PC-3 (cell line): ENCODE data around the gene ISL1. TPM values are rescaled to one million over a fixed set of nuclear protein-coding genes. Genes with fewer than 3 reads are reported as not detected.

Source experiments
- ATAC-seq: fragments of 200-7000 bp; cut with Tn5 transposase; 2 replicates; pipeline ENCODE4 v1.9.1; 2020; ENCODE audit warnings: mild to moderate bottlenecking, moderate library complexity
- BruUV-seq: library from RNA; stranded (reverse); fragments of 400-500 nt; replicated peaks from 2 replicates; lab custom pipeline; 2021; lab: Mats Ljungman, UMichigan
- CTCF ChIA-PET: fragments of 300-600 bp; sonication (Branson Sonifier 250); formaldehyde crosslinking; loops from one replicate; lab custom pipeline; 2022; ENCODE audit warnings: antibody characterized with exemption; lab: Charles Lee
- POLR2A ChIA-PET: fragments of 300-600 bp; sonication (Branson Sonifier 250); formaldehyde crosslinking; loops from one replicate; lab custom pipeline; 2022; ENCODE audit warnings: antibody characterized with exemption; ENCODE audit not compliant: unreplicated experiment; lab: Charles Lee
- DNase-seq: peaks from one replicate; pipeline ENCODE4 v3.0.0-alpha.2; 2015
- H2AFZ ChIP-seq: fragments of 300-600 bp; sonication (generic); 2 replicates; pipeline ENCODE4 v1.6.0; 2016; ENCODE audit warnings: antibody characterized with exemption, low read length
- H3F3A ChIP-seq: fragments of 300-600 bp; sonication (generic); one replicate; pipeline ENCODE4 v1.6.0; 2017; ENCODE audit warnings: antibody characterized with exemption, low read length, control low read depth, mild to moderate bottlenecking; ENCODE audit not compliant: unreplicated experiment
- H3K27ac ChIP-seq: fragments of 300-600 bp; sonication (generic); 2 replicates; pipeline ENCODE4 v1.5.1; 2016; ENCODE audit warnings: mild to moderate bottlenecking, low read length
- H3K27me3 ChIP-seq: fragments of 300-600 bp; sonication (generic); 2 replicates; pipeline ENCODE4 v1.6.1; 2016; ENCODE audit warnings: low read length, mixed read lengths
- H3K36me3 ChIP-seq: fragments of 300-600 bp; sonication (generic); 2 replicates; pipeline ENCODE4 v1.6.1; 2016; ENCODE audit warnings: low read depth, mixed run types, low read length, mixed read lengths
- H3K4me1 ChIP-seq: fragments of 300-600 bp; sonication (generic); 2 replicates; pipeline ENCODE4 v1.5.1; 2016; ENCODE audit warnings: low read length; ENCODE audit not compliant: insufficient read depth
- H3K4me2 ChIP-seq: fragments of 300-600 bp; sonication (generic); 2 replicates; pipeline ENCODE4 v1.6.0; 2016; ENCODE audit warnings: low read length
- H3K4me3 ChIP-seq: fragments of 300-600 bp; sonication (generic); 2 replicates; pipeline ENCODE4 v1.5.1; 2016; ENCODE audit warnings: mild to moderate bottlenecking, low read length, mixed read lengths
- H3K79me2 ChIP-seq: fragments of 300-600 bp; sonication (generic); 2 replicates; pipeline ENCODE4 v1.6.1; 2017; ENCODE audit warnings: low read length, mixed read lengths
- H3K9ac ChIP-seq: fragments of 300-600 bp; sonication (generic); 2 replicates; pipeline ENCODE4 v1.6.0; 2016; ENCODE audit warnings: mild to moderate bottlenecking, low read length
- H3K9me2 ChIP-seq: fragments of 300-600 bp; sonication (generic); replicated peaks from 2 replicates; pipeline ENCODE4 v1.6.1; 2016; ENCODE audit warnings: mixed run types, low read length, mixed read lengths
- H3K9me3 ChIP-seq: fragments of 300-600 bp; sonication (generic); 2 replicates; pipeline ENCODE4 v1.6.1; 2016; ENCODE audit warnings: low read length, mixed read lengths
- H4K20me1 ChIP-seq: fragments of 300-600 bp; sonication (generic); 2 replicates; pipeline ENCODE4 v1.6.1; 2016; ENCODE audit warnings: low read length, mixed read lengths
- EZH2 ChIP-seq: fragments of 300-600 bp; sonication (generic); IDR thresholded peaks from one replicate; pipeline ENCODE4 v1.6.1; 2017; ENCODE audit warnings: antibody characterized with exemption, mild to moderate bottlenecking, low read length; ENCODE audit not compliant: unreplicated experiment
- EZH2phosphoT487 ChIP-seq: fragments of 300-600 bp; sonication (generic); IDR thresholded peaks from 2 replicates; pipeline ENCODE4 v1.6.1; 2018; ENCODE audit warnings: mild to moderate bottlenecking, antibody characterized with exemption, low read length, borderline replicate concordance
- intact Hi-C: fragments of 100-400 bp; cut with micrococcal nuclease; formaldehyde crosslinking; loops from 2 replicates; pipeline ENCODE4 v1.9.0; 2023
- total RNA-seq: library from RNA; depleted of rRNA; stranded (reverse); fragments of >200 nt; gene quantifications from 2 replicates; pipeline ENCODE4 v1.2.3, GENCODE V29; 2014
- TF ChIP-seq, protein P1 (sequence below): fragments of 300-600 bp; sonication (generic); conservative IDR thresholded peaks from 2 replicates; pipeline ENCODE4 v1.5.1; 2017; ENCODE audit warnings: antibody characterized with exemption, low read depth, mild to moderate bottlenecking, low read length

ISL1 gene
- total RNA-seq, 1 experiment from 2014 or later = 1.5 TPM

GRCh38 chr5:51386916-51387883 is 4.0 kb downstream of the ISL1 start:
- ChIA-PET CTCF (no interaction called here), POLR2A (interaction anchor here (0.7 kb wide), 1 partner anchor 676 kb away, joined by 7 read pairs; no protein-coding TSS in a partner anchor)
- H3F3A ChIP-seq = no peaks in the 10 kb centered on the region
- TF ChIP-seq EZH2 (no peak), EZH2phosphoT487 (no peak)
- TF ChIP-seq, protein P1, sequence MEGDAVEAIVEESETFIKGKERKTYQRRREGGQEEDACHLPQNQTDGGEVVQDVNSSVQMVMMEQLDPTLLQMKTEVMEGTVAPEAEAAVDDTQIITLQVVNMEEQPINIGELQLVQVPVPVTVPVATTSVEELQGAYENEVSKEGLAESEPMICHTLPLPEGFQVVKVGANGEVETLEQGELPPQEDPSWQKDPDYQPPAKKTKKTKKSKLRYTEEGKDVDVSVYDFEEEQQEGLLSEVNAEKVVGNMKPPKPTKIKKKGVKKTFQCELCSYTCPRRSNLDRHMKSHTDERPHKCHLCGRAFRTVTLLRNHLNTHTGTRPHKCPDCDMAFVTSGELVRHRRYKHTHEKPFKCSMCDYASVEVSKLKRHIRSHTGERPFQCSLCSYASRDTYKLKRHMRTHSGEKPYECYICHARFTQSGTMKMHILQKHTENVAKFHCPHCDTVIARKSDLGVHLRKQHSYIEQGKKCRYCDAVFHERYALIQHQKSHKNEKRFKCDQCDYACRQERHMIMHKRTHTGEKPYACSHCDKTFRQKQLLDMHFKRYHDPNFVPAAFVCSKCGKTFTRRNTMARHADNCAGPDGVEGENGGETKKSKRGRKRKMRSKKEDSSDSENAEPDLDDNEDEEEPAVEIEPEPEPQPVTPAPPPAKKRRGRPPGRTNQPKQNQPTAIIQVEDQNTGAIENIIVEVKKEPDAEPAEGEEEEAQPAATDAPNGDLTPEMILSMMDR = no peak
- H3K36me3 ChIP-seq = no peaks in the 10 kb centered on the region
- peaks cover 20% of the 10 kb centered on the region for H3K4me1 ChIP-seq
- peak; percentile 15 for ATAC-seq
- peak overlapping the region; percentile 33; the same call in 1 of the 2 replicates for H3K9ac ChIP-seq
- peak overlapping the region; percentile 74 for H2AFZ ChIP-seq
- no peaks in the 10 kb centered on the region for H4K20me1 ChIP-seq
- no peak for DNase-seq
- H3K4me2 ChIP-seq = peak overlapping the region; percentile 98
- H3K9me3 ChIP-seq = no peaks in the 10 kb centered on the region
- no TSS peak for BruUV-seq
- peak overlapping the region; percentile 86 for H3K4me3 ChIP-seq
- intact Hi-C loops = loop anchor here (10.0 kb wide), 3 partner anchors 108 to 458 kb away; no protein-coding TSS in a partner anchor
- no peaks in the 10 kb centered on the region for H3K27me3 ChIP-seq
- H3K79me2 ChIP-seq = peaks cover 28% of the 10 kb centered on the region
- 0 out of 2 replicates have a peak overlapping the region, but pooled peaks have one; percentile 7 for H3K27ac ChIP-seq
- H3K9me2 ChIP-seq = no peaks in the 10 kb centered on the region

GRCh38 chr5:51387884-51388275 is 4.6 kb downstream of the ISL1 start:
- no peak overlapping the region for H3K9ac ChIP-seq
- H3K4me3 ChIP-seq = peak overlapping the region; percentile 86
- no peak for ATAC-seq
- H3K79me2 ChIP-seq = peaks cover 28% of the 10 kb centered on the region
- no peaks in the 10 kb centered on the region for H3F3A ChIP-seq
- no peaks in the 10 kb centered on the region for H3K27me3 ChIP-seq
- H3K9me3 ChIP-seq = no peaks in the 10 kb centered on the region
- H3K4me2 ChIP-seq = peak overlapping the region; percentile 98
- H3K27ac ChIP-seq = no peak overlapping the region
- ChIA-PET POLR2A (no interaction called here), CTCF (no interaction called here)
- peak overlapping the region; percentile 74 for H2AFZ ChIP-seq
- no TSS peak for BruUV-seq
- H3K9me2 ChIP-seq = no peaks in the 10 kb centered on the region
- H4K20me1 ChIP-seq = no peaks in the 10 kb centered on the region
- intact Hi-C loops = loop anchor here (10.0 kb wide), 3 partner anchors 107 to 457 kb away; no protein-coding TSS in a partner anchor
- TF ChIP-seq, protein P1 = no peak
- no peak for TF ChIP-seq EZH2
- TF ChIP-seq EZH2phosphoT487 = no peak
- peaks cover 26% of the 10 kb centered on the region for H3K4me1 ChIP-seq
- H3K36me3 ChIP-seq = no peaks in the 10 kb centered on the region
- no peak for DNase-seq
